Posterior vena cava (tissue), 2 donors: Measurements from ENCODE around the gene WDR26. TPM values are rescaled to one million over a fixed set of nuclear protein-coding genes. Genes with fewer than 3 reads are reported as not detected.
A peak's percentile ranks its signal among the peaks of the same experiment; 100 is the strongest.
"Not testable (repeated sequence)": the region's sequence is repeated elsewhere in the genome, so short reads cannot be mapped to it uniquely, and the experiment has no call there.

ENCODE experiments used
- DNase-seq: peaks from one replicate; pipeline ENCODE4 v3.0.0-alpha.2; 2020; ENCODE audit warnings: low spot score
- intact Hi-C, 2 donors: fragments of 100-400 bp; cut with DNase I; formaldehyde crosslinking; loops; one replicate each; pipeline versions ENCODE4 v1.14.1 to v1.14.2; 2022 to 2023
- long read RNA-seq, 2 donors: library from polyadenylated mRNA; unstranded; transcript quantifications; one replicate each; pipeline ENCODE4 v2.0.0, GENCODE V29; 2020 to 2021
- total RNA-seq, 2 donors: library from RNA; stranded (reverse); fragmentation: NEBNext Ultra II Directional; extraction: Animal tissue kit (Norgen Biotek cat#: 25700); gene quantifications; one replicate each; pipeline ENCODE4 v1.2.1, GENCODE V29; 2021
- donor health status: DM: yes; HTN: yes; CAD: no.
- donor health status: DM: yes; HTN: yes; CAD: no.

Gene WDR26
- total RNA-seq: 10 to 100 TPM; 68.6 to 72.8 TPM
- long read RNA-seq, donor 1, full-length matches to known transcripts: 2 of 22 reads
- long read RNA-seq, donor 1, partial matches to known transcripts: 3 of 22 reads
- long read RNA-seq, donor 1, other reads (novel, unspliced or antisense): 17 of 22 reads
- long read RNA-seq, donor 2, full-length matches to known transcripts: 3 of 13 reads
- long read RNA-seq, donor 2, partial matches to known transcripts: 2 of 13 reads
- long read RNA-seq, donor 2, other reads (novel, unspliced or antisense): 8 of 13 reads

GRCh38 chr1:224434691-224435317 is at the start of gene WDR26:
TSS of gene WDR26 (minus strand) at chr1:224434797.
- peak; percentile 92 for DNase-seq
- intact Hi-C loops: no loop called here

- intact Hi-C loops: not testable (repeated sequence)
Observed at GRCh38 chr1:224483206-224483605, 48.6 kb upstream of the WDR26 start.

DNA sequence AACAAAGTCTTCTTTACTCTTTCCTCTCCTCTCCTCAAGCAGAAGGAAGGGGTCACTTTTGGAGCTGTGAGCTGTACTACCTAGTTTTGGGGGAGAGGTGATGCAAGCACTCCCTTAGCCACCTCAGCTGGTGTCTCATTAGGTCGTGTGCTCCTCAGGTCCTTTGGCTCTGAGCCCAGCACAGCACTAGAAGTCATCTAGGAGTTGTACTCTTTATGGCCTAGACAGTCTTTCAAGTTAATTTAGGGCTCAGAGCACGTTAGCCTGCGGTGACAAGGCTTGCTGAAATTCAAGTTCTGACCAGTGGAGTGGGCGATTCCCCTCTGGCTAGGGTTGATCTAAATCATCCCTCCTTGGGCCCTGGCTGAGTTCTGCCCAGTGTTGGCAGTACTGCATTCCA is 48.0 kb upstream of the WDR26 start:
- intact Hi-C loops: no loop called here

More at GRCh38 chr1:224483206-224483605, 48.6 kb upstream of the WDR26 start:
- DNase-seq: not testable (repeated sequence)

DNA sequence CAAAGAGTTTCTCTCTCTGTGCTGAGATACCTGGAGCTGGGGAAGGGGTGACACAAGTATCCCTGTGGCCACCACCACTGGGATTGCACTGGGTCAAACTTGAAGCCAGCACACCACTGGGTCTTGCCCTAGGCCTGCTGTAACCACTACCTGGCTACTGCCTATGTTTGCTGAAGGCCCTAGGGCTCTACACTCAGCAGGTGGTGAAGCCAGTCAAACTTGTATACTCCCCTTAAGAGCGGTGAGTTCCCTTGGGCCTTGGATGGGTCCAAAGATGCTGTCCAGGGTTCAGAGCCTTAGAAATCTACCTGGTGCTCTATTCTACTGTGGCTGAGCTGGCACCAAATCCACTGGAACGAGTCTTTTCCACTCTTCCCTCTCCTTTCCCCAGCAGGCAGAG is 47.0 kb upstream of the WDR26 start:
- no peak for DNase-seq
- intact Hi-C loops: no loop called here

More for the DNA sequence above, 48.0 kb upstream of the WDR26 start:
- no peak for DNase-seq

GRCh38 chr1:224480888-224481459 is 46.4 kb upstream of the WDR26 start:
- DNase-seq, intact Hi-C loops: not testable (repeated sequence)

DNA sequence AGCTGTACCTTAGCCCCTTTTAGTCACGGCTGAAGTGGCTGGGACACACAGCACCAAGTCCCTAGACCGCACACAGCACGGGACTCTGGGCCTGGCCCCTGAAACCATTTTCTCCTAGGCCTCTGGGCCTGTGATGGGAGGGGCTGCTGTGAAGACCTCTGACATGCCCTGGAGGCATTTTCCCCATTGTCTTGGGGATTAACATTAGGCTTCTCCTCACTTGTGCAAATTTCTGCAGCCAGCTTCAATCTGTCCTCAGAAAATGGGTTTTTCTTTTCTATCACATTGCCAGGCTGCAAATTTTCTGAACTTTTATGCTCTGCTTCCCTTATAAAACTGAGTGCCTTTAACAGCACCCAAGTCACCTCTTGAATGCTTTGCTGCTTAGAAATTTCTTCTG is 45.6 kb upstream of the WDR26 start:
- DNase-seq, intact Hi-C loops: not testable (repeated sequence)

DNA sequence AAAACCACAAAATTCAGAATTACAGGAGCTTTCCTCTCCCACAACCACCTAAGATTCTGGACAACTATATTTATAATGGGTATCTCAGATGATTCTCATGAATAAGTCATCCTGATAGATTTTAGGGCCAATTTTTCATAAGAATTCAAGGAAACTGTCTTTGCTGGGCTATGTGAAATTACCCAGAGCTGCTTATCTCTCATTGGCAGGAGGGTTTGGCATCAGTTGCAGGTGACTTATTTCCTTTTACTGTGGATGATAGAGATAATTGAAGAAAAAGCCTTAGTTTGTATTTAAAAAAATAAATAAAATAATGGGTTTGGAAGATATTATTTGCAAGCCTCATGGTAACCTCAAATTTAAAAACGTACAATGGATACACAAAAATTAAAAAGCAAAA is 38.2 kb upstream of the WDR26 start:
- DNase-seq: no peak
- intact Hi-C loops: no loop called here

DNA sequence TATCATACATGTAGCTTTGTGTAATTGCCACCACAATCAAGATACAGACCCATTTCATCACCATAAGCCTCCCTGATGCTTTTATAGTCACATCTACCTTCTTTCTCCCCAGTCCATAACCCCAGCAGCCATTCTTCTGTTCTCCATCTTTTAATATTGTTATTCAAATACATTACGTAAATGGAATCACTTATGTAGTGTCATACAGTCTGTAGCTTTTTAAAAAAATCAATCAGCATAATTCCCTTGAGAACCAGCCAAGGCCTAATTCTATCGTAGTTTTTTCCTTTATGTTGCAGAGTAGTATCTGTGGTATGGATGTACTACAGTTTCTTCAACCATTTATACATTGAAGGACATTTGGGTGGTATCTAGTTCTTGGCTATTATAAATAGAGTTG is 31.6 kb upstream of the WDR26 start:
- no peak for DNase-seq
- intact Hi-C loops: no loop called here

DNA sequence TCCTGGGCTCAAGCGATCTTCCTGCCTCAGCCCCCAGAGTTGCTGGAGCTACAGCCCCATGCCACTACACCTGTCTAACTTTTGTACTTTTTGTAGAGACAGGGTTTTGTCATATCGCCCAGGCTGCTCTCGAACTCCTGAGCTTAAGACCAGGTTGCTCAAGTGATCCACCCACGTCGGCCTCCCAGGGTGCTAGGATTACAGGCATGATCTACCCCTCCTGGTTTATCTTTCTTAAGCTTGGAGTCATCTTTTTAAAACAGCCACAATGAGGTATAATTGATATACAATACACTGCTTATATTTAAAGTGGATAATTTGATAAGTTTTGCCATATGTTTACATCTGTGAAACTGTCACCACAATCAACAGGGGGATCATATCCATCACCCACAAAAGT is 25.4 kb upstream of the WDR26 start:
- DNase-seq: no peak
- intact Hi-C loops: no loop called here

- DNase-seq: no peak
- intact Hi-C loops: no loop called here
Observed at GRCh38 chr1:224458996-224459395, 24.4 kb upstream of the WDR26 start.

DNA sequence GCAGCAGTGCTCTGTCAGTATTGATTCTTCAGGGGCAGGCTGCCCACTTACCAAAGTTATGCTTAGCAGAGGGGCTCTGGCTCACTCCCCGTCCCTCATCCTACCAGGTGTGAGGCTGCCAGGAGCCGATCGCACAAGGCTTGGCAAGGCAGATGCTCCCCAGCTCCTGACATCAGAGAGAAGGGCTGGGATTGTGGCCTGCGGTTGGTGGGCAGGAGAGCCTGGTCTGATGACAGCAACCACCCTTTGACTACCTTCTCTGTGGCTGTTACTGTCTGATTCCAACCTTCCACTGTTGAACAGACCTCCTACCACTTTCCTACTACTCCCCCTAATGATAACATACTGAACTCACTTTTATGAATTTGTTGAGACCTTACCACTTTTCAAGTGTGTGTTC is 23.7 kb upstream of the WDR26 start:
- intact Hi-C loops: no loop called here
- no peak for DNase-seq

GRCh38 chr1:224457782-224458144 is 23.2 kb upstream of the WDR26 start:
- intact Hi-C loops: no loop called here
- DNase-seq: no peak

DNA sequence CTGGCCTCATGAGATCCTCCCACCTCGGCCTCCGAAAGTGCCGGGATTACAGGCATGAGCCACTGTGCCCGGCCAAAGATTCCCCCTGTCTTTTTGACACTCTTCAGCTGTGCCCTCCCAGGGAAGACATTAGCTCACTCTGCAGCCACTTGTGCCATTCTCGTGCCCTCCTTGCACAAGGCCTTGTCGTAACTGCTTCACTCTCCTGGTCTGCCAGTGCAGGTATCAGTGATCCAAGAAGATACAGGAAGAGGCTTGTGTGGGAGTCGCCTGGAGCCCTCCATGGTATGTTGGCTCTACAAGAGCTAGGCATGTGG is 22.0 kb upstream of the WDR26 start:
- no peak for DNase-seq
- intact Hi-C loops: no loop called here

- intact Hi-C loops: loop anchor here in 1 of 2 donors (5.0 kb wide), 1 partner anchor 1423 kb away; no protein-coding TSS in a partner anchor
- no peak for DNase-seq
Observed at GRCh38 chr1:224454402-224455055, 19.9 kb upstream of the WDR26 start.

DNA sequence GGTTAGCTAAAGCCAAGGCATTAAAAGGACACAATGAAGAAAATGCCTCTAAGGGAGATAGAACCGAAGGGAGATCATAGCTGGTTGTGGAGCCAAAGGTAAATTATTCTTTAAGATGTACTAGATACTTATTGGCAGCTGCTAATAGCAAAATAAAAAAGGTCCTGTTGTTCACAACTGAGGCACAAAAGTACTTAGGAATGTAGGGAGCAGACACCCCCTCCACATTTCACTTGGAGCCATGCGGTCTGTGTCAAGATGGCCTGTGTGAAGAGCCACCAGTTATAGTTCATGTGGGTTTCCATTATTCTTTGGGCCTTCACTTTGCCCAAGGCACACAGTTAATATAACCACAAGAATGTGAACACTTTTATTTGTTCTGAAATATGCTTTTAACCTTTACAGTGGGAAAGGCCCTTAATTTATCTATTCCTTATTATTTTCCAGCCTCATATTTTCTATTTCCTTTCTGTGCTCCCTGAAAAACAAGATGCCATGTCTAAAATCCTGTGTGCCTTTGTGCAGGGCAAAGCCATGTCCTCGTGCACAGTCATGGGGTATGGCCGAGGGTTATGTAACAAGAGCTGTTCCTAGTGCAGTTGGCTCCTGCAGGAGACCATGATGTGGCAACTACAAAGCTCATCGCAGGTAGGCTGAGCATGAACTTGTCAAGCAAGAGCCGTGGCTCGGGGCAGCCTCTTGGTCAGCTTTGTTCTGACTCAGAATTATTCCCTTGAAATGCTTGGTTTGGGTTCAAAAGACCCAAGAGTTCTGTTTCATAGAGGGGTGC is 16.2 kb upstream of the WDR26 start:
- DNase-seq: no peak
- intact Hi-C loops: loop anchor here in 1 of 2 donors (5.0 kb wide), 1 partner anchor 1427 kb away; no protein-coding TSS in a partner anchor

- no peak for DNase-seq
- intact Hi-C loops: loop anchor here in 1 of 2 donors (5.0 kb wide), 1 partner anchor 1427 kb away; no protein-coding TSS in a partner anchor
Observed at GRCh38 chr1:224450159-224450558, 15.6 kb upstream of the WDR26 start.

DNA sequence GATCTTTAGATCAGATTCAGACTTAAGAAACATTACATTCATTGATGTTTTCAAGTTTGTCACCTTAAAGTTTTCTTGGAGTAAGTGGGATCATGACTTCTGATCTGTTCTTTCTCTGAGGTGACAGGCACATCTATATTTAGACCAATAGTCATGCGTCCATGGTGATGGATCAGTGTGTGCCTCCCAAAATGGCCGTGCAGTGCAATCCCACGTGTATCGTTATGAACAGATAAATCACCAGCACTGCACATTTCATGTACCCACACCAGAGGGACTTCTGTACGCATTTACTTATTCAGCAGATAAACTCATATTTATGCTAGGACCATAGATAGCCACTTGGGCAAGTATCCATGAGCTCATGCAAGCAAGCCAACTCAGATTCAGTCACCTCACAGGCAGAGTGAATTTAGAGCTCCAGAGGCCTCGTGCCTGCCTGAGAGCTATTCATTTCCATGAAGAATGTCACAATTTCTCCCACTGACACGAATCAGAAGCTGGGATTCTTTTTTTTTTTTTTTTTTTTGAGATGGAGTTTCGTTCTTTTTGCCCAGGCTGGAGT is 13.9 kb upstream of the WDR26 start:
- DNase-seq: no peak
- intact Hi-C loops: loop anchor here in 1 of 2 donors (5.0 kb wide), 1 partner anchor 741 kb away; no protein-coding TSS in a partner anchor

GRCh38 chr1:224447971-224448370 is 13.4 kb upstream of the WDR26 start:
- intact Hi-C loops: loop anchor here in 1 of 2 donors (5.0 kb wide), 1 partner anchor 741 kb away; no protein-coding TSS in a partner anchor
- DNase-seq: no peak

GRCh38 chr1:224447251-224447650 is 12.7 kb upstream of the WDR26 start:
- DNase-seq: peak; percentile 91
- intact Hi-C loops: loop anchor here in 1 of 2 donors (5.0 kb wide), 1 partner anchor 740 kb away; no protein-coding TSS in a partner anchor
